Measurements from ENCODE around the gene TMEM174.

Gene TMEM174

GRCh38 chr5:73188764-73189531 lies 16.0 kb downstream of the TMEM174 start:
- H3K27me3 ChIP-seq (ENCODE audit: insufficient read depth, low read length, poor library complexity), result peaks cover under 1% of the 10 kb centered on the region
- H3K9me3 ChIP-seq (ENCODE audit: insufficient read depth, low read length, severe bottlenecking), result peaks cover 3% of the 10 kb centered on the region
- H3K4me2 ChIP-seq (ENCODE audit: insufficient read depth, low read length), result no peak overlapping the region
- H2AFZ ChIP-seq (ENCODE audit: low read depth, low read length), result no peak overlapping the region
- H3K4me3 ChIP-seq (ENCODE audit: low read depth in 1 of 2, low read length in 2 of 2), result no peak overlapping the region
- H3K4me1 ChIP-seq (ENCODE audit: insufficient read depth, low read length), result no peaks in the 10 kb centered on the region
- ATAC-seq (ENCODE audit: insufficient read depth, low read depth) (no peak), DNase-seq (no peak)
- TF ChIP-seq EZH2 (IDR thresholded peaks at IDR 0.05; ENCODE audit: borderline replicate concordance, low read depth, low read length, severe bottlenecking) (no peak), CTCF (IDR thresholded peaks at IDR 0.05; ENCODE audit: borderline replicate concordance, extremely low read depth, low read length, poor library complexity, severe bottlenecking) (no peak)
- H3K36me3 ChIP-seq (ENCODE audit: insufficient read depth, low read length), result no peaks in the 10 kb centered on the region
- H3K27ac ChIP-seq (ENCODE audit: low read length), result no peak overlapping the region
- H4K20me1 ChIP-seq (ENCODE audit: insufficient read depth, low read length), result no peaks in the 10 kb centered on the region
- H3K9ac ChIP-seq (ENCODE audit: low read depth, low read length), result no peak overlapping the region
- H3K79me2 ChIP-seq (ENCODE audit: insufficient read depth, low read length), result no peaks in the 10 kb centered on the region

GRCh38 chr5:73189871-73190376 lies 16.9 kb downstream of the TMEM174 start:
- H3K4me2 ChIP-seq (ENCODE audit: insufficient read depth, low read length), result no peak overlapping the region
- no peak overlapping the region for H3K9ac ChIP-seq (ENCODE audit: low read depth, low read length)
- H3K9me3 ChIP-seq (ENCODE audit: insufficient read depth, low read length, severe bottlenecking), result peaks cover 3% of the 10 kb centered on the region
- H3K27ac ChIP-seq (ENCODE audit: low read length), result no peak overlapping the region
- H3K36me3 ChIP-seq (ENCODE audit: insufficient read depth, low read length), result no peaks in the 10 kb centered on the region
- no peak for ATAC-seq (ENCODE audit: insufficient read depth, low read depth)
- H3K4me3 ChIP-seq (ENCODE audit: low read depth in 1 of 2, low read length in 2 of 2), result no peak overlapping the region
- H3K4me1 ChIP-seq (ENCODE audit: insufficient read depth, low read length), result no peaks in the 10 kb centered on the region
- TF ChIP-seq CTCF (IDR thresholded peaks at IDR 0.05; ENCODE audit: borderline replicate concordance, extremely low read depth, low read length, poor library complexity, severe bottlenecking) (no peak), EZH2 (IDR thresholded peaks at IDR 0.05; ENCODE audit: borderline replicate concordance, low read depth, low read length, severe bottlenecking) (no peak)
- H3K79me2 ChIP-seq (ENCODE audit: insufficient read depth, low read length), result no peaks in the 10 kb centered on the region
- H2AFZ ChIP-seq (ENCODE audit: low read depth, low read length), result no peak overlapping the region
- H4K20me1 ChIP-seq (ENCODE audit: insufficient read depth, low read length), result no peaks in the 10 kb centered on the region
- peaks cover 4% of the 10 kb centered on the region for H3K27me3 ChIP-seq (ENCODE audit: insufficient read depth, low read length, poor library complexity)
- no peak for DNase-seq

GRCh38 chr5:73192370-73192769 lies 19.4 kb downstream of the TMEM174 start:
- Histone ChIP-seq H3K4me2 (ENCODE audit: insufficient read depth, low read length) (no peak overlapping the region), H3K27ac (ENCODE audit: low read length) (no peak overlapping the region), H4K20me1 (ENCODE audit: insufficient read depth, low read length) (no peaks in the 10 kb centered on the region), H3K27me3 (ENCODE audit: insufficient read depth, low read length, poor library complexity) (peaks cover 4% of the 10 kb centered on the region), H3K9me3 (ENCODE audit: insufficient read depth, low read length, severe bottlenecking) (no peaks in the 10 kb centered on the region), H3K4me1 (ENCODE audit: insufficient read depth, low read length) (no peaks in the 10 kb centered on the region), H3K4me3 (ENCODE audit: low read depth in 1 of 2, low read length in 2 of 2) (no peak overlapping the region), H3K9ac (ENCODE audit: low read depth, low read length) (no peak overlapping the region), H3K36me3 (ENCODE audit: insufficient read depth, low read length) (no peaks in the 10 kb centered on the region), H2AFZ (ENCODE audit: low read depth, low read length) (no peak overlapping the region), H3K79me2 (ENCODE audit: insufficient read depth, low read length) (no peaks in the 10 kb centered on the region)
- TF ChIP-seq EZH2 (IDR thresholded peaks at IDR 0.05; ENCODE audit: borderline replicate concordance, low read depth, low read length, severe bottlenecking) (no peak), CTCF (IDR thresholded peaks at IDR 0.05; ENCODE audit: borderline replicate concordance, extremely low read depth, low read length, poor library complexity, severe bottlenecking) (no peak)
- DNase-seq (no peak), ATAC-seq (ENCODE audit: insufficient read depth, low read depth) (no peak)

Measured in DND-41 (cell line).